ENCODE data around the gene RALB.

Gene RALB, protein sequence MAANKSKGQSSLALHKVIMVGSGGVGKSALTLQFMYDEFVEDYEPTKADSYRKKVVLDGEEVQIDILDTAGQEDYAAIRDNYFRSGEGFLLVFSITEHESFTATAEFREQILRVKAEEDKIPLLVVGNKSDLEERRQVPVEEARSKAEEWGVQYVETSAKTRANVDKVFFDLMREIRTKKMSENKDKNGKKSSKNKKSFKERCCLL

DNA sequence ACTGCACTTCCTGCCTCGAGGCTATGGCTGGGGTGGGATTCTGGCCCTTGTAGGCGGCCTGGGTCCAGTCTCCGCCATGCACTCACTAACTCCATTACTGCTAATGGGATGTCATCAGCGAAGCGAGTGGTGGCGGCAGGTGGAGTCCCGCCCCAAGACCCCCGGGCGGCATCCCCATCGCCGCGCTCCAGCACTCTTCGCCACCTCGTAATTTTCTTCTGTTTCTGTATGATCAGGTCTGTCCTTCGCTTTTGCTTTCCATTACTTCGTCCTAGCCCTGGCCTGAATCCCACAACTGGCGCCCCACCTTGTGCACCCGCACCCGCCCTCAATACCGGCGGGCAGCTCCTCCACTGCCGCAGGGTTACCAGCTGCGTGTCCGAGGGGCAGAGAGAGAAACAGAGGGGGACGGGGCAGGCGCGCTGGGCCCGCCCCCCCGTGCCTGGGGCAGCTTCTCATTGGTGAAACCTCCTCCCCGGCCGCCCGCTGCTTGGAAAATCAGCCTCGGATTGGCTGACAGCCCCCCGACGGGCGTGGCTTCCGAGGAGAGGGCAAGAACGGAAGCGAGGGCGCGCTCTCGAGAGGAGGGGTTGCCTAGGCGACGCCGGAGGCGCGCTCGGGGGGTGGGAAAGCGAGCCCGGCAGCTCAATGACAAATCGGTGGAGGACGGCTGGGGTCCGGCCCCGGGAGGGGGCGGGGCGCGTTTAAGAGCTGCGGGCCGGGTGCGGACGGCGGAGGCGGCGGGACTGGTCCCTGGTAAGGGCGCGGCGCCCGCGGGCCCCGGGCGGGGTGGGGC lies at the start of gene RALB:
Gene RALB, plus strand, starts transcription at position 628 of the 796 bp plus-strand sequence. CDS start 25,813 bp downstream, outside the sequence.
- no peak for FAIRE-seq

DNA sequence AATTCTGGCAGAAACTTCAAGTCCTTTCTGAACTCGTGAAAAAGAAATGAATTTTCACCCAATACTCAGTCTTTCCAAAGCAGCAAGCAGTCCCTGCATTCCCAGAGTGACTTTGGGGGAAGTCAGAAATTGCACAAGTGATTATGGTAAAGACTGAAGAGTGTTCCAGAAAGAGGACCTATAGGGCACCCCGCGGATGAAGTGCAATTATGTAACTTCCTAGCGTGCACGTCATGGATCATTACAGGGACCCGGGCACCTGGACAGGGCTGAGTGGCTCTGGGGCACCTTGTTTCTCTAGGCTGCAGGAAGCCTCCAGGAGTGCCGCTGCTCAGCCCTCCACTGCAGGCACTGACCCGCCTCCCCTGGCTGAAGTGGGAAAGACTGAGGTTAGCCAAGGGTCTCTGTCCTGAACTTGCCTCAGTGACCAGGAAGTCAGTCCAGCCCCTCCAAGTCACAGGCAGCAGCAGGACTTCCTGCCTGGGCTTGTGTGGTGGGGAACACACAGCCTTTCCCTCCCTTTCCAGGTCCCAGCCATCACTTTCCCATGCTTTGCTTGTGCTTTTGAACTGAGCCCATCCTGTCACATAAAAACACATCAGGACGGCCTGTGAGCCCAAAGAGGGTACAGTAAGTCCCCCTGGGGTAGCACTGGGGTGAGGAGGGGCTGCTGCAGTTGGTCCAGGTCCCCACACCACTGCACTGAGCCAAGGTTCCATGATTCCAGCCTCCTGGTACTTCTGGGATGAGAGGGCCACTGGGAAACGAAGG lies 49.2 kb upstream of the RALB start:
- no peak for FAIRE-seq

DNA sequence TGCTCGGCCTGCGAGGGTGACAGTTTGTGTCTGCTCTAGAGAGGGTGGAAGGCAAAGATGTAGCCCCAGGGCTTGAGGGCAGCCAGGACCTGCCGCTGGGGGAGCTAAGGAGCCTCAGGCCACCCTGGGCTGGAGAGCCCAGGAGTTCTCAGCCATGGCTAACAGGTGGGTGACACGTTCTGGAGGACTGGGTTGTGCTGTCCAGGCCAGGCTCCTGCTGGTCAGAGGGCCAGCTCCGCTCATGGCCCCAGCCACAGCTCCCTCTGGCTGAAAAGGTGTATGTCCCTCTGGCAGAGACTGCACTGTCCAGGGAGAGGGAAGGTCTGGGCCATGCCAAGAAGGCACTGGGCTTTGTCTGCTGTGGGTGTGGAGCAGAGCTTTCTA lies 48.6 kb upstream of the RALB start:
- no peak for FAIRE-seq

DNA sequence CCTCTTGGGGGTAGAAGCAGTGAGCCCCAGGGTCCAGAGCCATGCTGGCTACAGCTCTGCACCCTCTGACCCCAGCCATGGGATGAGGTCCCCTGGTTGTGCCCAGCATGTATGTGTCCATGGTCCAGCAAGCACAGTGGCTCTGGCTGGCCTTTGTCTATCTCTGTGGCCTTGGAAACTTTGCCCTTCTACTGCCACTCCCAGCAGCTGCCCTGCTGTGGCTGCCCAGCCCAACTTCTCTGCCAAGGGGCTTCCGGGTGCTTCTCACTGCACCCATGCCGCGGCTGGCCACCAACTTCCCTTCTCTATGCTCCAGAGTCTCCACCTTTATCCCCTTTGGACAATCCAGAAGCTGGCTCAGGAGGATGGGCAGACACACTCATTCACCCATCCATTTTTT lies 48.2 kb upstream of the RALB start:
- no peak for FAIRE-seq

DNA sequence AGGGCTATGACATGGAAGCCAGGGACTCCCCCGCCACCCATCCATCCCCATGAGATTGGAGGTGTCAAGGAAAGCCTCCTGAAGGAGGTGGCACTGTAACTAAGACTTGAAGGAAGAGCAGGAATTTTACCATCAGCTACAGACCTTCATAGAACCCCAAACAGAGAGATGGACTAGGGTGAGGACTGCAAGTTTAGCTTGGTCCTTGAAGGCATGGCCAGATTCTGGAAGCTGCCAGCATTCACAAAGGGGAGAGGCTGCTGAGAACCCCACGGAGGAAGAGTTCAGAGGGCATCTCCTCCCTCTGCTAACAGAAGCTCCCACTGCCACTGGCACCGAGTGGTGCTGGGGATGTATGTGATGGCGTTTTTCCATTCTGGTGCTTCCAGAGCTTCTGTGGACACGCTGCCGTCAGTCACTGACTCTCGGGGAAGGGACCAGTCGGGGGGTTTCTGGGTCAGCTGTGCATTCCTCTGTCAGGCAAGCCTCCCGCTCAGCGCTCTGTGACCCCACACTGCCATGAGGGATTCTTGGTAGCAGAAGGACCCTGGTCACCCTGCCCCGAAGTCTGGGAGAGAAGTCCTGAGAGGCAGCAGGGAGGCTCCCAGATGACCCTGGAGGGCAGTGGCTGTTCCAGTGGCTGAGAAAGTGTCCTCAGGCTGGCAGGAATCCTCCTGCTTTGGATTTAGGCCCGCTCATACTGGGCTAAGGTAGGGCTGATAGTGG lies 47.5 kb upstream of the RALB start:
- no peak for FAIRE-seq

DNA sequence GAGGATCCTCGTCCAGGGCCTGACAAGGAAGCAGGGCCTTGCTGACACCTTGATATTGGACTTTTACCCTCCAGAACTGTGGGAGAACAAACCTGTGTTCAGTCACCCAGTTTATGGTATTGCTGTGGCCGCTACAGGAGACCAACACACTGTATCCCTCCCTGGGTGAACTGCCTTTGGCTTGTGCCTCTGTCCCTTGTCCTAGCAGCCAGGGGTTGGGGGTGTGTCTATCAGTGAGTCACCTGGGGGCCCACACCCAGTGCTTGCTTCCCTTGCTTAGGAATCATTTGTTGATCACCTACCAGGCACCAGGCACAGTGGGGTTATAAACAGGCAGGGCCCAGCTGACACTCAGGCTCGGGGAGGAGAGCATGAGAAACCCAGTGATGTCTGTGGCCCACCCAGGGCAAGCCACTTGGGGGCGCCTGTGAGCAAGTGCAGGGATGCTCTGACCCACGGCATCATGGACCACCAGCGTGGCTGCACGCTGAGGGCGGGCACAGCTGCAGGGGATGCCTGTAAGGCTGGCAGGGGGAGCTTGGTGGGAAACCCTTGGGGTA lies 46.5 kb upstream of the RALB start:
- no peak for FAIRE-seq

DNA sequence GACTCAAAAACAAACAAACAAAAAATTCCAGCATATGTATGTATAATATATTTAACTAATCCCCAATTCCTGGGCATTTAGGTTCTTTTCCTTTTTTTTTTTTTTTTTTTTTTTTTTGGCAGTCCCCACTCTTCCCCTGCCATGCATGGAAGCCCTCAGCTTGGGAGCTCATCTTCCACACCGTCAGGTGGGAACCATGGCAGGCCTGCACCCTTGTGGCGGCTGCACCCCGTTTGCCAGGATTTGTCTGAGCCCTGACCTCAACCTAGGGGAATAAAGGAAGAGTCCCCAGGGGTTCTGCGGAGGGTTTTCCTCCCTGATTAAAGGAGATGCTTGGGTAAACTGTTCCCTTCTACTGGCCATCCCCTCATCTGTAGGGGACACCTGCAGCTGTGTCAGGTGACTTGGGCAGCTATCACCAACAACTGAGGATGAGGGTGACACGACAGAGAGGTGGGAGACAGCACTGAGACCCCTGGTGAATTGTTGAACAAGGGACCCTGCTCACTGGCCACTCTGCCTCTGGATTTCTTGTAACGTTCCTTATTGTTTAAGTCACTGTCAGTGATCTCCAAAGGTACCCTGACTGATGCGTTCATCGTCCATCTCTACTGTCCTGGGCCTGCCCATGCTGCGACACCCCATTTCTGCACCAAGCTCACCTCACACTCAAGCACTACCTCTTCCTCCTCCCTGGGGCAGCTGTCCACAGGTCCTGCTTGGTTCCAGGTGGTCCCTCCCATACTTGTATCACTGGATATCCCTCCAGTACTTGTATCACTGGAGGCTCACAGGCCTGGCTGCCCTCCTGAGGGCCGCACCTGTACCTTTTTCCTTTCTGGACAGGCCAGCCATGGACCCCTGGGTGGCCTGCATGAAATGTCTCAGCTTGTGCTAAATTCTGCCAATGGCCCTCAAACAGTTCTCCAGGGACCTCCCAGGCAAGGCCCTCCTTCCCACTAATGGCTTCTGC lies 44.0 kb upstream of the RALB start:
- FAIRE-seq: no peak

DNA sequence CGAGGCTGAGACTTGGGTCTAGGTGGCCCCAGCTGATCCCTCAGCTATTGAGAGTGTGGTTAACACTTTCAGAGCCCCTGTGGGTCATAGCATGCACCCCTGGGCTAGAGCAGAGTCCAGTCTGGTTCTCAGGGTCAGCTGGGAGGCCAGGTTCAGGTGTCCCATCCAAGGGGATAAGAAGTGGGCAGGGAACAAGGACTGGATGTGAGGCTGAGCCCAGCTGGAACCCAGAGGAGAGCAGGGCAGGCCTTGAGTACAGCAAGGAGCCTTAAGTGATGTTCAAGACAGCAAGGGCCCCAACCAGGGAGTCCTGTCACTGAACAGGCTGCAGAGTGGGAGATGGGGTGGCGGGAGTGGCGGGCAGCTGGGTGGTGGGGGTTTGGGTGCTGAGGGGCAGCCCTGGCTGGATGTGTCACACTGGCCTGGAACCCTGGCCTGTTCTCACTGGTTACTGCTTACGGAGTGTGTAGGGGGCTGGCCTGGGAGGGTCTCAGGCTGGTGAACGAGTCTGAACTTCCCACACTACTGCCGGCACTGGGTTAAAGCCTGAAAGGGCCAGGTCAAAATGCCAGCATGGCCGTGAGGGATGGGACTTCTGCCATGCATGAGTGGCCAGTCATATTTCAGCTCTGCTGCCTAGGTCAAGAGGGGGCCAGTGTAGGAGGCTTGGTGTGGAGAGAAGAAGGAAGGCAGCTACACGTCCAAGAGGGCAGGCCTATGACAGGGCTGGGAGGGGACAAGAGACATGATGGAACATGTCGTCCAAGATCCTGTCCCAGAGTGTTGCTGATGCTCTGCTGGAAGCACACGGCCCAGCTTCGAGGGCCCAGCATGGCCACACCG lies 43.0 kb upstream of the RALB start:
- no peak for FAIRE-seq

DNA sequence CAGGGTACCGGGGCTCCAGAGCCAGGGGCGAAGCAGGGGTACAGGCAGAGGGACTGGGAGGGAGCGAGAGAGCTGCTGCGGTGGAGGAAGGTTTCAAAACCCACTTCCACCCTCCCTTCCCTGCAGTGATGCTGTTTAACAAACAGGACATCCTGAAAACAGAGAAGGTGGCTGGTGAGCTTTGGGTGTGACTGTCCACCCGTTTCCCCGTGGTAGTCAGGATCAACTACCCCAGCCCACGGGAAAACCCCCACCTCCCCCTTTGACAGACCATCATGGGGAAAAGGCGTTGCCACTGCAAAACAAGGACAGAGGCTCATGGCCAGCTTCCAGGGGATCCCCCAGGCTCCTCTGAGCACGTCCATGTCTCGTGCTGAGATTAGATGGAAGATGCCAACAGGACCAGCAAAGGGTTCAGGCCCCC lies 42.4 kb upstream of the RALB start:
- FAIRE-seq: no peak

DNA sequence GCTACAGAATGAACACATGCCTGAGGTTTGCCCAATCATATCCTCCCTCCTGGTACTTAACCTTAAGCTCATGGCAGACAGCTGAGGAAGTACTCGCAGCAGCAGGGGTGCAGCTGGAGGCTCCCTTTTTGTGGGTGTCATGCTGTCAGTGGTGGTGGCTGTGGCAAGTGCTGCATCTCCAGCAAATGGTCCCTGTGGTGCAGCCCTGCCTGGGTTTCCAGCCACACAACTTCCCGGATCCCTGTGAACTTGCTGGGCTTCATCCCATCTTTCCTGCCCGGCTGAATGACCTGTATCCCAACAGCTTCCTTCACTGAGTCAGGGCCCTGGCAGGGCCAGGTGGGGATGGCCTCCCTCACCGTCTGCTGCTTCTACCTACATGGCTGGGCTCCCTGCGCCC lies 34.5 kb upstream of the RALB start:
- no peak for FAIRE-seq

DNA sequence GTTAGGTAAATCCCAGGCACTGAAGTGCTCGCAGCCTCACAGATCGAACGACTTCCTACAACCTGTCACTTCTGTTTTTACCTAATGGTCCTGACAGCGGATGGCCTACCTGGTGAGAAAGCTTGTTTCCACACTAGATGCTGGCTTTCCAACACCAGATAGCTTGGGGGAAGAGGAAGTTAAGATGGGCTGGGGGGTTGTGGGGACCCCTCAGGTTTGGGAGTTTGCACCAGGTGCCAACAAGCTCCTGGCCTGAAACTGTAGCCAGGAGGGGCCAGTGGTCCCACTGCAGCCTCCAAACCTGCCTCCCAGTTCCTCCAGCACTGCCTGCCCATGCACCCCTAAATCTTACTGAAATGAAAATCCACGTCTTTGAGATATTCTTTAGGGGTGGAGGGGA lies 33.4 kb upstream of the RALB start:
- no peak for FAIRE-seq

DNA sequence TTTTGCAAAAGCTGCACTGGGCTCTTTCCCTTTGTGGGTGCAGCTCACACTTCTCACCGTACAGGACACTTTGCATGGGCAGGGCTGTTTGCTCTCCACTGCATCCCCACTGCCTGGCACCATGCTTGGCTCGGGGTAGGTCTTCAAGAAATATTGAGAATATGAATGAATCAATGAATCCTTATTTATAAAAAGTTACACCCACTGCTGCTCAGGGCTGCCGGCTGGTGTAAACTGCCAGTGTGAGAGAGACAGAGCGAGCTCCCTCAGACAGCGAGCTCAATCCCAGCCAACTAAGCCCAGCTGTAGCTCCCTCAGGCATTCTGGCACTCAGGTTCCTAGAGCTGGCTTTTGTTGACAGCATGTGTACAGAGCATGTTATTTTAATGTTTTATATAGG lies 32.9 kb upstream of the RALB start:
- no peak for FAIRE-seq

DNA sequence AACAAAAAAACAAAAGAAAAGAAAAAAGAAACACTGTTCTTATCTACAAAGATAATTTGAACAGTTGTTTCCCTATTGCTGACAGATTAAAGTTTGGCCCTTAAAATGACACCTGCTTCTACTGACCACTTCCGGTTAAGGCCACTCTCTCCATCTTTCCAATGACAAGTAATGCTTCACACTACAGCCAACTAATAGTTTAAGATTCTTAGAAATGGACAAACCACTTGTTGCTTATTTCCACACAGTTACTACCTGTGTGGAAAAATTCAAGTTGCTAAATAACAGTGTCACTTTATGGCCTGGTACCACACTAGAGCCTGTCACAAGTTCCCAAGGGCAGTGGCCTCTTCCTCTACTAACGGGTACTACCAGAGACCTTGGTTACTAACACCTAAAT lies 31.9 kb upstream of the RALB start:
- FAIRE-seq: no peak

DNA sequence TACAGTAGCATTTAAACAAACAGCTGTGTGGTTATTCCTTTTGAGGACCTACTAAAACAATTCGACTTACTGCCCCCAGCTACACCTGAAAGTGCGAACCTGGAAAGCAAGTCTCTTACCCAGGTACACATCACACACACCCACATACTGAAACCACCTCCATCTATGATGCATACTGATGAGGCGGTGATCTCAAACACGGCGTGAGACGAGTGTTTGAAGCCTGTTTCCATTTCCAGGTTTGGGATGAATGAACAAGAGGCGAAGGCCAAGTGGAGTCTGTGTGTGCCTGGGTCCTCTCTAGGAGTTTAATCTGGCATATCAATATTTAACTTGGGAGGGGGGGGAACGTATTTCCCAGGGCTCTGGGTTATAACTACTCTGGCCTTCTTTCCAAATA lies 31.0 kb upstream of the RALB start:
- no peak for FAIRE-seq

DNA sequence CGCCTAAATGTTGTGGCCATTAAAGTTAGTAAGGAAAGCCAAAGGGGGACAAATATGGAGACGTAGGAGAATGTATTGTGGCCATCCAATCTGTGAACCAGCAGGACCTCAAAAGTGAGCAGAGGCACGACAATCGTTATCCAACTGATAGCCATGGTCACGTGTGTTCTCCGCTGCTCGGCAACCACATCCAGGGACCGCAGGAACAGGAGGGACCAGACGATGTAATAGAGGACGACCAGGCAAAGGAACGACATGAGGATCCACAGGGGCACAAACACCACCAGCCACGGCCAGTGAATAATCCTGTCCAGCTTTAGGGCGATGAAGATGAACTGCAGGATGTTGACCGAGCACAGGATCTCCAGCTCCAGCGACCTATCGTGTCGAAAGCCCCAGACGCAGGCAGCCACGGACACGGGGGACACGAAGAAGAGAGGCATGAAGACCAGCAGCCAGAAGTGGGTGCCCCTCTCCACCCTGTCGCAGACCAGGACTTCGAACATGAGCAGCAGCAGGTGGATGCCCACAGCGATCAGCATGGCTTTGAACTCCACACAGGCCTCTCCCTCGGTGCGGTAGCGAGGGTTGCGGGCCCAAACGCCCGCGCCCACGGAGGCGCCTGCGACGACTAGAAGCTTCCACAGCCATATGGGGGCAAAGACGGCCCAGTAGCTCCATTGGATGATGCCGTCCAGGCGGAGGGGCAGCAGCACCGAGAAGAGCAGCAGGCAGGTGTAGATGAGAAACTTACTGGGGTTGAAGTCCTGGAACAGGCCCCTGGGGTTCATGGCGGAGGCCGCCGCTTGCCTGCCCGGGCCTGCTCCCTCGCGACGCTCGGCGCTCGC lies 30.2 kb upstream of the RALB start:
- no peak for FAIRE-seq

DNA sequence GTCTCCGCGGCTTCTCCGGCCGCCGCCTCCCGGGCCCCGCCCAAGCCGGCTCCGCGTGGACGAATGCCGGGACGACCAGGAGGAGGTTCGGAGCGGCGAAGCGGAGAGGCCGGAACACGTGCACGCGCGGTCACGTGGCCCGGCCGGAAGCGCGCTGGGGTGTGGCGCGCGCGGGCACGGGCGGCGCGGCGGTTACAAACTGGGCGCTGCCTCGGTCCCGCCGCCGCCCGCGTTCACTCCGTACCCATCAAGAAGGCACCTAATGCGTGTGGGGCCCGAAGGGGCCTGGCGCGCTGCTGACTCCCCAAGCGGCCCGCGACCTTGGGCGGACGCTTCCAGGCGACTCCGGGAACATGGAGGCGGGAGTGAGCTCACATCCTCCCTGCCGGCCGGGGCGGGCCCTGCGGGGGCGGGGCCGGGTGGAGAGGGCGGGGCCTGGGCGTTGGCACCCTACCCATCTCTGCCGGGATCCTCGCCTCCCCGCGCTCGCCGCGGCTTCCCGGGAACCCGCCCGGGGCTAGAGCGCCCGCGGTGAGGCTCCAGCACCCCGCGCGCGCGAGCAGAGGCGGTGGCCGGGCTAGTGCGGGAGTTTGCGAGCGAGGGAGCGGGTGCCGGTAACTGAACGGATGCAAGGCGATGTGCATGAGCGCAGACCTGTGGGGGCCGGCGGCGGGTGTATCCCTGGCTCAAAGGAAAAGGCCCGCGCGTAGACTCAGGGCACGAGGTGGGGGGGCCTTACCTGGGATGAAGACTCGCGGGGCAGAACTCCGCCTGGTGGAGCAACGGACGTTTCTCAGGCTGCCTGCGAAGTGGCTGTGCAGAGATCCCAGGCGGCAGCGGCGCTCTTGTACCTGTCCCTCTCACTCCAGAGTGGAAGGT lies 29.4 kb upstream of the RALB start, which contains the start of gene TMEM185B:
Gene TMEM185B, minus strand, starts transcription at position 367 of the 879 bp plus-strand sequence. CDS start 424 bp downstream, outside the sequence.
- FAIRE-seq: no peak

DNA sequence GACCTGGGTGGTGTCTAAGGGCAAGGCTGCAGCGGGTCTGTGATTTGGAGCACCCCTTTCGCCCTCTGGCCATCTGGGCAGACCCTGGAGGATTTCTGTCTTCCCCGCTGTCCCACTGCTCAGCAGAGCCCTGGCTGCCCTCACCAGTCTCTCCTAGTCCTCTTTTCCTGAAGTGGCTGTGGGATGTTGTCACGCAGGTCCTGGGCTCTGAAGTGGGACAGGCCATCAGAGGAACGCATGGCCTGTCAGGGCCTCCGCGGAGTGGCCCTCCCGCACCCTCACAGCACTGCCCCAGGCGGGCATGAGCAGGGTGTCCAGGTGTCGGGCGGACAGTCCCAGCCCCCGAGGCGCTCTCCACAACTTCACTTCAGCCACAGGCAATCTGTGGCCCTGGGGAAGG lies 28.4 kb upstream of the RALB start:
- no peak for FAIRE-seq

DNA sequence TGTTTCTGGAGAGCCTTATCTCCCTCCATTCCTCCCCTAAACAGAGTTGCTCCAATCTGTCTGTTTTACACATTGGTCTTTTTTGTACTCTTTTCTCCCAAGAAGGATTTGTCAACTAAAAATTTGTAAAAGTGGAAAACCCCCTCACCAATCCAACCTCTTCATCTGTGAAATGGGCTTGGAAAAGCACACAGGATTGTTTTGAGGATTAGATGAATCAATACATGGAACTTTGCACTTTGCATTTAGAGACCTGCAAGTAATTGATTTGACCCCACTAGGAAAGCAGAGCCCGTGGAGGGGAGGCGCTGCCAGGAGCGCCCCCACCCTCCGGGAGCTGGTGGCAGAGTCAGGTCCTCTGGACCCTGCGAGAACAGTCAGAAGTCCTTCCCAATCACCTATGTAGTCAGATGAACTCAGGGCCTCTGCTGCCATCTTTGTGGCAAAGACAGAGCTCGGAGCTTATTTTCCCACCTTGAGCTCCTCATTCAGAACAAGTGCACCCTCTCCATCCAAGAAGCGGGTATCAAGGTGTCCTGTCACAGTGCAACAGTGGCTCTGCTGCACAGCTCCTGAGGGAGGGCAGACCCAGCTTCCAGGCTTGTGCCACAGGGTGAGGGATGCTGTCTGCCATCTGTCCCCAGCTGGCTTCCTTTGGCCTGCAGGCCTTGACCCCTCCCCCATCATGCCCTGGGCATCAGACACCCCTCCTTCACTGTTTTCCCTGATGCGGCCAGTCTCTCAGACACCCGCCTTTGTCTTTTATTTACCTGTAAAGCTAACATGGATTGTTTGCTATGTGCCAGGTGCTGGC lies 27.7 kb upstream of the RALB start:
- FAIRE-seq: no peak
